ENCODE measurements around the gene RRP12. TPM values are rescaled to one million over a fixed set of nuclear protein-coding genes. Genes with fewer than 3 reads are reported as not detected.

Gene RRP12
- total RNA-seq, 1 donor from 2014 or later: 23.7 TPM

DNA sequence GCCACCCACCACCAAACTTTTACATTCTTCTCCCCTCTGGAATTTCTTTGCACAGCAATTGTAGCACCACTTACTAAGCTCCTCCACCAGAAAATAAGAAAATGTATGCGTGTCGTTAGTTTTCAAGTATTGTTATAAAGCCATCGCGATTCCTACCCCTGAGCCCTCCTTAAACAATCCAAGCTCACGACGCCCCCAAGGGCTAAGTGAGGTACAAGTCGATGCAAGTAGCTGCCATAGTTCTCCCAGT lies 67.9 kb downstream of the RRP12 start:
- intact Hi-C loops (cut with DNase I): no loop called here
- H3K36me3 ChIP-seq: peaks cover 17% of the 10 kb centered on the region
- peak overlapping the region; percentile 81 for H3K4me3 ChIP-seq
- H3K27ac ChIP-seq: peak overlapping the region; percentile 88
- no peaks in the 10 kb centered on the region for H3K27me3 ChIP-seq
- DNase-seq: no peak
- TF ChIP-seq, protein P1, sequence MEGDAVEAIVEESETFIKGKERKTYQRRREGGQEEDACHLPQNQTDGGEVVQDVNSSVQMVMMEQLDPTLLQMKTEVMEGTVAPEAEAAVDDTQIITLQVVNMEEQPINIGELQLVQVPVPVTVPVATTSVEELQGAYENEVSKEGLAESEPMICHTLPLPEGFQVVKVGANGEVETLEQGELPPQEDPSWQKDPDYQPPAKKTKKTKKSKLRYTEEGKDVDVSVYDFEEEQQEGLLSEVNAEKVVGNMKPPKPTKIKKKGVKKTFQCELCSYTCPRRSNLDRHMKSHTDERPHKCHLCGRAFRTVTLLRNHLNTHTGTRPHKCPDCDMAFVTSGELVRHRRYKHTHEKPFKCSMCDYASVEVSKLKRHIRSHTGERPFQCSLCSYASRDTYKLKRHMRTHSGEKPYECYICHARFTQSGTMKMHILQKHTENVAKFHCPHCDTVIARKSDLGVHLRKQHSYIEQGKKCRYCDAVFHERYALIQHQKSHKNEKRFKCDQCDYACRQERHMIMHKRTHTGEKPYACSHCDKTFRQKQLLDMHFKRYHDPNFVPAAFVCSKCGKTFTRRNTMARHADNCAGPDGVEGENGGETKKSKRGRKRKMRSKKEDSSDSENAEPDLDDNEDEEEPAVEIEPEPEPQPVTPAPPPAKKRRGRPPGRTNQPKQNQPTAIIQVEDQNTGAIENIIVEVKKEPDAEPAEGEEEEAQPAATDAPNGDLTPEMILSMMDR (IDR thresholded peaks at IDR 0.05): no peak
- no peak for ATAC-seq
- H3K4me1 ChIP-seq: peaks cover 56% of the 10 kb centered on the region
- H3K9me3 ChIP-seq: no peaks in the 10 kb centered on the region

GRCh38 chr10:97332591-97333350 lies 68.4 kb downstream of the RRP12 start:
- TF ChIP-seq, protein P1 (IDR thresholded peaks at IDR 0.05): peak; percentile 24
- Histone ChIP-seq H3K27ac (peak overlapping the region; percentile 88), H3K4me3 (peak overlapping the region; percentile 81), H3K9me3 (no peaks in the 10 kb centered on the region), H3K36me3 (peaks cover 18% of the 10 kb centered on the region), H3K27me3 (no peaks in the 10 kb centered on the region), H3K4me1 (peaks cover 56% of the 10 kb centered on the region)
- intact Hi-C loops (cut with DNase I): no loop called here
- DNase-seq (no peak), ATAC-seq (peak; percentile 26)

DNA sequence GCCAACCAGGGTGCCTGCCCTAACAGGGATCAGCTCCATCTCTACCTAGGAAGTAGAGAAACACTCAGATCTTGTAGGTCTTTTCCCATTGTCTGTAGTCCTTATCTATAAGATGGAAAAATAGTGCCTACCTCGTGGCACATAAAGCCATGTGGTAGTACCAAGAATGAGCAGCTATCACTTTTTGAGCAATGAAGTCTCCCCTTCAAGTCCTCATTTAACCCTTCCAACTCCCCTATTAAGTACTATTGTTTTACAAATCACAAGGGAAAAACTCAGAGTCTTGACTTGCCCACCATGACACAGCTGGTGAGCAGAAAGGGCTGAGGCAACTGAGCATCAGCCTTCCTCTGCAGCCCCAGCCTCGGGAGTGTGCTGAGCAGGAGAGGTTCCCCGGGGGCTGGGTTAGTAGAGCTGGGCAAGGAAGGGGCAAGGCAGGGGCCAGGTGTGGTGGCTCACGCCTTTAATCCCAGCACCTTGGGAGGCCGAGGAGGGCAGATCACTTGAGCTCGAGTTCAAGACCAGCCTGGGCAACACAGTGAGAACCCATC lies 69.9 kb downstream of the RRP12 start:
- ATAC-seq (no peak), DNase-seq (no peak)
- TF ChIP-seq, protein P1 (IDR thresholded peaks at IDR 0.05): no peak
- Histone ChIP-seq H3K9me3 (no peaks in the 10 kb centered on the region), H3K27me3 (no peaks in the 10 kb centered on the region), H3K4me1 (peaks cover 46% of the 10 kb centered on the region), H3K27ac (peak overlapping the region; percentile 42), H3K4me3 (peak overlapping the region; percentile 81), H3K36me3 (peaks cover 18% of the 10 kb centered on the region)
- intact Hi-C loops (cut with DNase I): no loop called here

DNA sequence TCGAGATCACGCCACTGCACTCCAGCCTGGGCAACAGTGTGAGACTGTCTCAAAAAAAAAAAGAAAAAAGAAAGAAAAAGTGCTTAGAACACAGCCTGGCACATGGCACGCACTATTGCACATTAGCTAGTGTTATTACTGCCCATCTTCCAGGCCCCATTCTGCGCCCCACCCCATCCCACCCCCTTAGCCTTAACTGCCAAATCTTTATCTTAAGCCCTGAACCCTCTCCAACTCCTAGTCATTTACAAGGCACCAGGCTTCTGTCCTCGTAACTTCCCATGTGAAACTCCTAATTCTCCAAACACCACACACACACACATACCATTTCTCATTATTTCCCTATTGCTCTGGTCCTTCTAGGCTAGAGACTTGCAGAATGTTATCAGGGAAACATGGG lies 71.4 kb downstream of the RRP12 start:
- TF ChIP-seq, protein P1 (IDR thresholded peaks at IDR 0.05): no peak
- ATAC-seq (no peak), DNase-seq (no peak)
- H3K36me3 ChIP-seq: peaks cover 18% of the 10 kb centered on the region
- no peak overlapping the region for H3K4me3 ChIP-seq
- H3K9me3 ChIP-seq: no peaks in the 10 kb centered on the region
- peaks cover 35% of the 10 kb centered on the region for H3K4me1 ChIP-seq
- H3K27ac ChIP-seq: no peak overlapping the region
- no peaks in the 10 kb centered on the region for H3K27me3 ChIP-seq
- intact Hi-C loops (cut with DNase I): no loop called here

DNA sequence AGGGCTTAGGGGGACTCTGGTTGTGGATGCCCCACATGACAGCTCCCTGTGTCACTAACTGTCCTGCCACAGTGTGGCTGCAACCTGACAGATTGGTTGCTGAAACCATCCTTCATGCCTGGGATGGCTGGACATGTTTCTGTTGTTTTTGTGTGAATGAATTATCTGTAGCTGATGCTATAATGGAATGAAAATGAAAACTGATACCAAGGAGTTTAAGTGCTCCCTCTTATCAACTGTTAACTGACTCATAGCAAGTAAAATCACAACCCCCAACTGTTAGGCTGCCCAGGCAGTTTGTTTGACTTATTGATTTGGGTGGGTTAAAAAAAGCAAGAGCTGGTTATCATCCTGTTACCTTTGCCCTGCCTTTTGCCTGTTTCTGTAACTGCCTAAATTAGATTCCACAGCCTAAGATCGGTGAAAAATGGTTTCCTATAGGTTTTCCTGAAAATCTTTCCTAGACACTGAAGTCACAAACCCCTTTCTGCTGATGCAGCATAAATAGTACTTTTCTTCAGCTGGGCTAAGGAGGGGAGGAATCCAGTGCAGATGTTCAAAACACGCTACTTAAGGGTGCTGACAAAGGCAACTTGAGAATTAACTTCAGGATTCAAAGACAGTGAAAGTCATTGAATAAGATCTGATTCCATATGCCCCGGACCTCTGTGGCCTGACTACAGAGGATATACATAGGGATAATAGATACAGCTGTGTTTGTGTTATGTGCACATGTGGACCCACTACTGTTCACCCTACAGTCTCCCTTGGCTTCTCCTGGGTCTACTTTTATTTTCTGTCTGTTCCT lies 72.3 kb downstream of the RRP12 start:
- TF ChIP-seq, protein P1 (IDR thresholded peaks at IDR 0.05): no peak
- H3K9me3 ChIP-seq: no peaks in the 10 kb centered on the region
- DNase-seq (no peak), ATAC-seq (no peak)
- H3K4me3 ChIP-seq: no peak overlapping the region
- intact Hi-C loops (cut with DNase I): no loop called here
- peaks cover 18% of the 10 kb centered on the region for H3K36me3 ChIP-seq
- no peaks in the 10 kb centered on the region for H3K27me3 ChIP-seq
- peaks cover 35% of the 10 kb centered on the region for H3K4me1 ChIP-seq
- H3K27ac ChIP-seq: peak overlapping the region; percentile 42

All from upper lobe of right lung (tissue), 1 donor.